ENCODE data around the gene DTHD1. TPM values are rescaled to one million over a fixed set of nuclear protein-coding genes. Genes with fewer than 3 reads are reported as not detected.

DTHD1 gene
- total and polyA plus RNA-seq, 10 of the 15 experiments (the other 5 are each of a cell fraction or from before 2014, with no cell fraction given): 0.05 to 2.8 (median 1.4) TPM

GRCh38 chr4:36236159-36236558 is 45.3 kb upstream of the DTHD1 start:
- POLR2A ChIA-PET: interaction anchor here (0.5 to 0.7 kb wide), 2 partner anchors 55 to 119 kb away, joined by 3 read pairs; no protein-coding TSS in a partner anchor
- CTCF ChIA-PET: interaction anchor here (0.6 to 1.9 kb wide), 3 partner anchors 10 to 34 kb away, joined by 3 to 5 read pairs (median 4); no protein-coding TSS in a partner anchor
- Histone ChIP-seq H3K9me3 (replicated peaks; ENCODE audit: control insufficient read depth, insufficient read depth, low read length) (peaks cover 20% of the 10 kb centered on the region), H4K20me1 (ENCODE audit: control insufficient read depth, insufficient read depth) (no peaks in the 10 kb centered on the region), H3K4me2 (ENCODE audit: control insufficient read depth, insufficient read depth) (no peak overlapping the region), H3K4me3 (no peak overlapping the region), H3K36me3 (ENCODE audit: control insufficient read depth in 2 of 2, insufficient read depth in 2 of 2, low read length in 1 of 2) (peaks cover 0 to 19% of the 10 kb centered on the region in 2 experiments; a peak in 1 of 4 replicates), H3K79me2 (ENCODE audit: control insufficient read depth, insufficient read depth, low read length) (peaks cover 58% of the 10 kb centered on the region), H3K4me1 (ENCODE audit: control insufficient read depth, insufficient read depth, low read length) (no peaks in the 10 kb centered on the region; the same call in 1 of the 2 replicates), H3K9ac (ENCODE audit: control insufficient read depth, insufficient read depth, low read length) (no peak overlapping the region), H2AFZ (ENCODE audit: control insufficient read depth, low read depth, low read length) (no peak overlapping the region), H3K27ac (ENCODE audit: control insufficient read depth, insufficient read depth) (no peak overlapping the region), H3K27me3 (replicated peaks in 1 of 2; ENCODE audit: control insufficient read depth in 2 of 2, insufficient read depth in 2 of 2, low read length in 1 of 2) (no peaks in the 10 kb centered on the region)
- DNase-seq (ENCODE audit: low read depth, low spot score) (no peak), FAIRE-seq (no peak), ATAC-seq (no peak)
- no peak for TF ChIP-seq PAX5 (IDR thresholded peaks at IDR 0.05; ENCODE audit: borderline replicate concordance, low read depth, low read length)
- TF ChIP-seq CBFB (IDR thresholded peaks at IDR 0.05; ENCODE audit: low read depth): no peak
- peak; percentile 44; the same call in 1 of the 2 replicates for TF ChIP-seq ATF7 (IDR thresholded peaks at IDR 0.05; ENCODE audit: low read depth)
- SMC1A ChIA-PET (ENCODE audit: uncharacterized antibody, unreplicated experiment): interaction anchor here (0.7 to 2.1 kb wide), 4 partner anchors 13 to 35 kb away, joined by 3 to 6 read pairs (median 4); no protein-coding TSS in a partner anchor
- WGBS (ENCODE audit: insufficient coverage, insufficient replicate concordance, low lambda C conversion rate, missing lambda C conversion rate): 94% methylated on average over 2 of the region's 2 CpGs
- RAD21 ChIA-PET (ENCODE audit: unreplicated experiment): interaction anchor here (0.5 to 0.6 kb wide), 2 partner anchors 44 to 112 kb away, joined by 4 read pairs; no protein-coding TSS in a partner anchor
- intact Hi-C loops (cut with micrococcal nuclease; ENCODE audit: unreplicated experiment): no loop called here
- in situ Hi-C loops (cut with MboI): no loop called here
- no TSS peak for BruUV-seq (replicated peaks)

- WGBS (ENCODE audit: insufficient coverage, insufficient replicate concordance, low lambda C conversion rate, missing lambda C conversion rate): 59% methylated on average over 4 of the region's 4 CpGs
Observed at GRCh38 chr4:36237366-36238313, 43.8 kb upstream of the DTHD1 start.

More at GRCh38 chr4:36237366-36238313, 43.8 kb upstream of the DTHD1 start:
- no peak overlapping the region for H3K9ac ChIP-seq (ENCODE audit: control insufficient read depth, insufficient read depth, low read length)
- peaks cover 0 to 19% of the 10 kb centered on the region in 2 experiments; a peak in 1 of 4 replicates for H3K36me3 ChIP-seq (ENCODE audit: control insufficient read depth in 2 of 2, insufficient read depth in 2 of 2, low read length in 1 of 2)
- H3K27me3 ChIP-seq (replicated peaks in 1 of 2; ENCODE audit: control insufficient read depth in 2 of 2, insufficient read depth in 2 of 2, low read length in 1 of 2): no peaks in the 10 kb centered on the region
- DNase-seq (ENCODE audit: low read depth, low spot score): no peak
- H3K4me3 ChIP-seq: no peak overlapping the region
- peaks cover 18% of the 10 kb centered on the region for H3K9me3 ChIP-seq (replicated peaks; ENCODE audit: control insufficient read depth, insufficient read depth, low read length)
- H4K20me1 ChIP-seq (ENCODE audit: control insufficient read depth, insufficient read depth): no peaks in the 10 kb centered on the region
- H3K27ac ChIP-seq (ENCODE audit: control insufficient read depth, insufficient read depth): no peak overlapping the region
- peaks cover 63% of the 10 kb centered on the region for H3K79me2 ChIP-seq (ENCODE audit: control insufficient read depth, insufficient read depth, low read length)
- ChIA-PET CTCF (interaction anchor here (0.6 to 1.9 kb wide), 3 partner anchors 12 to 381 kb away, joined by 3 to 5 read pairs (median 4); no protein-coding TSS in a partner anchor), POLR2A (interaction anchor here (0.5 to 1.2 kb wide), 2 partner anchors 7 to 8 kb away, joined by 3 to 4 read pairs; no protein-coding TSS in a partner anchor), RAD21 (ENCODE audit: unreplicated experiment) (no interaction called here), SMC1A (ENCODE audit: uncharacterized antibody, unreplicated experiment) (interaction anchor here (0.6 to 2.1 kb wide), 3 partner anchors 15 to 17 kb away, joined by 3 to 6 read pairs (median 5); no protein-coding TSS in a partner anchor)
- no peak for TF ChIP-seq CBFB (IDR thresholded peaks at IDR 0.05; ENCODE audit: low read depth)
- no peak for TF ChIP-seq IKZF1 (conservative IDR thresholded peaks at IDR 0.05)
- TF ChIP-seq FOXK2 (IDR thresholded peaks at IDR 0.05): no peak
- TF ChIP-seq BCL3 (IDR thresholded peaks at IDR 0.05; ENCODE audit: borderline replicate concordance, insufficient read depth, low read depth, low read length, poor library complexity, severe bottlenecking): no peak
- TF ChIP-seq NFXL1 (IDR thresholded peaks at IDR 0.05; ENCODE audit: borderline replicate concordance): no peak
- 0 out of 2 replicates have a peak, but pooled peaks have one; percentile 21 for TF ChIP-seq RUNX3 (IDR thresholded peaks at IDR 0.05; ENCODE audit: low read length)
- TF ChIP-seq SPI1 (IDR thresholded peaks at IDR 0.05; ENCODE audit: borderline replicate concordance, insufficient read depth, low read depth, low read length): peak; percentile 37; the same call in 1 of the 2 replicates
- no peak for TF ChIP-seq NR2C1 (IDR thresholded peaks at IDR 0.05)
- no peak for TF ChIP-seq CHD2 (IDR thresholded peaks at IDR 0.05; ENCODE audit: borderline replicate concordance, low read depth, low read length)
- TF ChIP-seq POLR2AphosphoS2 (IDR thresholded peaks at IDR 0.05; ENCODE audit: low read depth, low read length): no peak
- TF ChIP-seq TAF1 (IDR thresholded peaks at IDR 0.05; ENCODE audit: borderline replicate concordance, low read depth, low read length): no peak
- BruUV-seq (replicated peaks): no TSS peak
- no peak overlapping the region for H2AFZ ChIP-seq (ENCODE audit: control insufficient read depth, low read depth, low read length)
- no peaks in the 10 kb centered on the region; the same call in 1 of the 2 replicates for H3K4me1 ChIP-seq (ENCODE audit: control insufficient read depth, insufficient read depth, low read length)
- FAIRE-seq: no peak
- peak; percentile 22; the same call in 2 of the 3 replicates for ATAC-seq
- H3K4me2 ChIP-seq (ENCODE audit: control insufficient read depth, insufficient read depth): no peak overlapping the region
- in situ Hi-C loops (cut with MboI): no loop called here
- intact Hi-C loops (cut with micrococcal nuclease; ENCODE audit: unreplicated experiment): no loop called here
